Nephron (organoid): Measurements from ENCODE around the gene EFNA1.

Source experiments
- H3K27ac Mint-ChIP-seq, 3 experiments: 2 replicates each; pipeline ENCODE4 v1.8.0; 2020; ENCODE audit warnings: mixed read lengths in 3 of 3, mild to moderate bottlenecking in 2 of 3, moderate library complexity in 1 of 3
- H3K27me3 Mint-ChIP-seq: 2 replicates; pipeline ENCODE4 v1.8.0; 2021; ENCODE audit warnings: low read depth, mild to moderate bottlenecking, moderate library complexity, mixed read lengths
- H3K36me3 Mint-ChIP-seq: 2 replicates; pipeline ENCODE4 v1.8.0; 2020; ENCODE audit warnings: low read depth, mixed read lengths
- H3K4me1 Mint-ChIP-seq: 2 replicates; pipeline ENCODE4 v1.8.0; 2020; ENCODE audit warnings: mixed read lengths
- H3K4me3 Mint-ChIP-seq, 3 experiments: 2 replicates each; pipeline ENCODE4 v1.8.0; 2020; ENCODE audit warnings: mild to moderate bottlenecking in 3 of 3, mixed read lengths in 3 of 3, moderate library complexity in 2 of 3
- H3K9me3 Mint-ChIP-seq: 2 replicates; pipeline ENCODE4 v1.8.0; 2020; ENCODE audit warnings: mixed read lengths
- CTCF ChIP-seq, 3 experiments: fragments of 200-600 bp; sonication (generic); IDR thresholded peaks; one replicate each; pipeline ENCODE4 v1.5.0; 2021; ENCODE audit warnings: antibody characterized with exemption in 3 of 3; ENCODE audit not compliant: unreplicated experiment in 3 of 3

EFNA1 gene

GRCh38 chr1:155172732-155173477, 45.2 kb downstream of the EFNA1 start, which contains the start of gene KRTCAP2:
Gene KRTCAP2 (minus strand): TSS chr1:155173304. CDS start chr1:155173224, 80 bp downstream.
- no peaks in the 10 kb centered on the region for H3K9me3 Mint-ChIP-seq
- H3K36me3 Mint-ChIP-seq: peaks cover 18% of the 10 kb centered on the region
- H3K4me3 Mint-ChIP-seq: peak within 1 kb of the TSS; percentile 91 to 98 (median 97)
- peaks cover 13% of the 10 kb centered on the region for H3K27me3 Mint-ChIP-seq
- H3K27ac Mint-ChIP-seq: peak within 1 kb of the TSS; percentile 93 to 98 (median 97)
- TF ChIP-seq CTCF (IDR thresholded peaks at IDR 0.05; ENCODE audit: unreplicated experiment in 3 of 3): peak; percentile 93 to 97 (median 95)
- peaks cover 27% of the 10 kb centered on the region for H3K4me1 Mint-ChIP-seq

- peak within 1 kb of the TSS; percentile 91 to 98 (median 97) for H3K4me3 Mint-ChIP-seq
- no peaks in the 10 kb centered on the region for H3K9me3 Mint-ChIP-seq
- no peak for TF ChIP-seq CTCF (IDR thresholded peaks at IDR 0.05; ENCODE audit: unreplicated experiment in 3 of 3)
- H3K27ac Mint-ChIP-seq: peak within 1 kb of the TSS; percentile 93 to 98 (median 97)
- peaks cover 18% of the 10 kb centered on the region for H3K36me3 Mint-ChIP-seq
- peaks cover 13% of the 10 kb centered on the region for H3K27me3 Mint-ChIP-seq
- peaks cover 25% of the 10 kb centered on the region for H3K4me1 Mint-ChIP-seq
These were observed 46.0 kb downstream of the EFNA1 start, which contains the start of gene TRIM46 for GRCh38 chr1:155173478-155174323. Gene TRIM46 (plus strand): TSS chr1:155173849. CDS start chr1:155173967, 118 bp downstream.

- no peaks in the 10 kb centered on the region for H3K9me3 Mint-ChIP-seq
- H3K27me3 Mint-ChIP-seq: peaks cover 13% of the 10 kb centered on the region
- peak overlapping the region; percentile 41 to 97 (median 93) for H3K27ac Mint-ChIP-seq
- H3K36me3 Mint-ChIP-seq: peaks cover 11% of the 10 kb centered on the region
- peak overlapping the region; percentile 91 to 98 (median 97) for H3K4me3 Mint-ChIP-seq
- no peak for TF ChIP-seq CTCF (IDR thresholded peaks at IDR 0.05; ENCODE audit: unreplicated experiment in 3 of 3)
- H3K4me1 Mint-ChIP-seq: peaks cover 25% of the 10 kb centered on the region
These were observed 46.9 kb downstream of the EFNA1 start for GRCh38 chr1:155174324-155175280.

- H3K36me3 Mint-ChIP-seq: peaks cover 6% of the 10 kb centered on the region
- H3K27ac Mint-ChIP-seq: peak overlapping the region in 1 of 3 experiments; percentile 59
- TF ChIP-seq CTCF (IDR thresholded peaks at IDR 0.05; ENCODE audit: unreplicated experiment in 3 of 3): no peak
- H3K4me1 Mint-ChIP-seq: peaks cover 25% of the 10 kb centered on the region
- H3K27me3 Mint-ChIP-seq: peaks cover 13% of the 10 kb centered on the region
- no peaks in the 10 kb centered on the region for H3K9me3 Mint-ChIP-seq
- H3K4me3 Mint-ChIP-seq: peak overlapping the region; percentile 78 to 98 (median 91)
These were observed 47.7 kb downstream of the EFNA1 start for GRCh38 chr1:155175281-155175926.

- Mint-ChIP-seq H3K9me3 (no peaks in the 10 kb centered on the region), H3K36me3 (peaks cover 4% of the 10 kb centered on the region), H3K4me1 (peaks cover 25% of the 10 kb centered on the region), H3K27ac (peak overlapping the region in 2 of 3 experiments; percentile 4 to 20), H3K27me3 (peaks cover 13% of the 10 kb centered on the region), H3K4me3 (peak overlapping the region; percentile 62 to 74 (median 62))
- no peak for TF ChIP-seq CTCF (IDR thresholded peaks at IDR 0.05; ENCODE audit: unreplicated experiment in 3 of 3)
These were observed 48.3 kb downstream of the EFNA1 start for GRCh38 chr1:155175927-155176371.
